CD14-positive monocyte (primary cell): ENCODE data around the gene PARP15. TPM values are rescaled to one million over a fixed set of nuclear protein-coding genes. Genes with fewer than 3 reads are reported as not detected.
"Not testable (repeated sequence)": the region's sequence is repeated elsewhere in the genome, so short reads cannot be mapped to it uniquely, and the experiment has no call there.

Source experiments
- DNase-seq, 3 donors: peaks; one replicate each; pipeline ENCODE4 v3.0.0-alpha.2; 2011 to 2022
- H2AFZ ChIP-seq: 2 replicates; pipeline ENCODE4 v1.6.0; 2012; ENCODE audit warnings: mild to moderate bottlenecking, low read depth, low read length, inconsistent platforms; ENCODE audit not compliant: insufficient read depth, poor library complexity, severe bottlenecking
- H3K27ac ChIP-seq, 2 donors: 1 replicate in 1 of 2; 2 replicates in 1 of 2; pipeline ENCODE4 v1.5.1; 2012 to 2013; ENCODE audit warnings: low read length in 2 of 2, control low read depth in 1 of 2, inconsistent platforms in 1 of 2, low read depth in 1 of 2, mild to moderate bottlenecking in 1 of 2
- H3K27me3 ChIP-seq, 2 donors: one replicate each; pipeline versions ENCODE4 v1.6.0 to v1.6.1; 2011 to 2013; ENCODE audit warnings: low read length in 2 of 2; ENCODE audit not compliant: control insufficient read depth in 2 of 2, insufficient read depth in 2 of 2
- H3K36me3 ChIP-seq, 2 donors: replicated peaks in 1 of 2; 1 replicate in 1 of 2; 2 replicates in 1 of 2; pipeline versions ENCODE4 v1.5.1 to v1.6.1; 2012 to 2013; ENCODE audit warnings: low read length in 2 of 2, control low read depth in 1 of 2, inconsistent platforms in 1 of 2, mild to moderate bottlenecking in 1 of 2; ENCODE audit not compliant: insufficient read depth in 2 of 2, control insufficient read depth in 1 of 2
- H3K4me1 ChIP-seq, 2 donors: 1 replicate in 1 of 2; 2 replicates in 1 of 2; pipeline versions ENCODE4 v1.5.1 to v1.6.1; 2012 to 2013; ENCODE audit warnings: low read length in 2 of 2, control low read depth in 1 of 2, inconsistent platforms in 1 of 2, mild to moderate bottlenecking in 1 of 2, moderate library complexity in 1 of 2; ENCODE audit not compliant: insufficient read depth in 2 of 2, control insufficient read depth in 1 of 2
- H3K4me2 ChIP-seq: replicated peaks from 2 replicates; pipeline ENCODE3; 2012; ENCODE audit warnings: low read length, moderate library complexity, mild to moderate bottlenecking; ENCODE audit not compliant: poor library complexity, severe bottlenecking; ENCODE audit errors: extremely low read depth
- H3K4me3 ChIP-seq, 3 experiments: fragments of 200-600 bp in 1 of 3; sonication (generic) in 1 of 3; replicated peaks in 1 of 3; 1 replicate in 2 of 3; 2 replicates in 1 of 3; pipeline ENCODE4 v1.5.1; 2011 to 2013; ENCODE audit warnings: low read length in 3 of 3, mild to moderate bottlenecking in 3 of 3, control low read depth in 2 of 3, low read depth in 2 of 3, inconsistent platforms in 1 of 3, moderate library complexity in 1 of 3
- H3K79me2 ChIP-seq: 2 replicates; pipeline ENCODE4 v1.6.0; 2012; ENCODE audit warnings: mild to moderate bottlenecking, control low read depth, inconsistent platforms, low read length, moderate library complexity; ENCODE audit not compliant: insufficient read depth
- H3K9ac ChIP-seq: 2 replicates; pipeline ENCODE4 v1.6.0; 2017; ENCODE audit warnings: low read length, mild to moderate bottlenecking; ENCODE audit not compliant: insufficient read depth, poor library complexity, severe bottlenecking
- H3K9me3 ChIP-seq, 2 donors: replicated peaks in 1 of 2; 1 replicate in 1 of 2; 2 replicates in 1 of 2; pipeline versions ENCODE4 v1.5.1 to v1.6.1; 2012 to 2013; ENCODE audit warnings: low read length in 2 of 2, control low read depth in 1 of 2; ENCODE audit not compliant: control insufficient read depth in 1 of 2, insufficient read depth in 1 of 2
- H4K20me1 ChIP-seq: 2 replicates; pipeline ENCODE4 v1.6.0; 2012; ENCODE audit warnings: mild to moderate bottlenecking, low read length, control low read depth, moderate library complexity; ENCODE audit not compliant: insufficient read depth
- H3K27ac Mint-ChIP-seq, 7 donors: one replicate each; pipeline ENCODE4 v1.8.0; 2020; ENCODE audit warnings: mild to moderate bottlenecking in 7 of 7, mixed read lengths in 7 of 7, moderate library complexity in 6 of 7, inconsistent platforms in 2 of 7
- H3K27me3 Mint-ChIP-seq, 3 donors: one replicate each; pipeline ENCODE4 v1.8.0; 2021 to 2022; ENCODE audit warnings: low read depth in 3 of 3, mild to moderate bottlenecking in 3 of 3, mixed read lengths in 3 of 3, moderate library complexity in 3 of 3, inconsistent platforms in 1 of 3
- H3K36me3 Mint-ChIP-seq, 2 donors: one replicate each; pipeline ENCODE4 v1.8.0; 2020; ENCODE audit warnings: mixed read lengths in 2 of 2, inconsistent platforms in 1 of 2, mild to moderate bottlenecking in 1 of 2
- H3K4me1 Mint-ChIP-seq: one replicate; pipeline ENCODE4 v1.8.0; 2020; ENCODE audit warnings: mild to moderate bottlenecking, mixed read lengths
- H3K4me3 Mint-ChIP-seq, 2 donors: one replicate each; pipeline ENCODE4 v1.8.0; 2020; ENCODE audit warnings: mild to moderate bottlenecking in 2 of 2, mixed read lengths in 2 of 2, moderate library complexity in 1 of 2
- H3K9me3 Mint-ChIP-seq, 7 donors: one replicate each; pipeline ENCODE4 v1.8.0; 2020 to 2022; ENCODE audit warnings: mixed read lengths in 7 of 7, mild to moderate bottlenecking in 6 of 7, moderate library complexity in 6 of 7, inconsistent platforms in 2 of 7
- CTCF ChIP-seq: fragments of 200-600 bp; IDR thresholded peaks from one replicate; pipeline ENCODE4 v1.8.0; 2022; ENCODE audit warnings: antibody characterized with exemption, mild to moderate bottlenecking
- WGBS: methylation state at CpG from one replicate; pipeline ENCODE4 v1.1.5; 2013; ENCODE audit warnings: missing lambda C conversion rate; ENCODE audit not compliant: insufficient coverage; 5-methylcytosine and 5-hydroxymethylcytosine counted together
- intact Hi-C, 2 donors: fragments of 100-400 bp; cut with micrococcal nuclease; formaldehyde crosslinking; loops; one replicate each; pipeline versions ENCODE4 v1.15.0 to v1.15.1; 2023
- polyA plus RNA-seq, 3 donors: library from polyadenylated mRNA; depleted of rRNA in 1 of 3; unstranded in 2 of 3; stranded (reverse) in 1 of 3; fragments of 300-500 nt in 2 of 3; fragments of >200 nt in 1 of 3; fragmentation: Illumina TruSeq in 2 of 3; gene quantifications; 1 replicate in 2 of 3; 2 replicates in 1 of 3; pipeline ENCODE4 v1.2.3, GENCODE V29; 2012 to 2021

Gene PARP15
- polyA plus RNA-seq, 3 donors: 0.23 to 4.4 (median 0.28) TPM

- H3K4me2 ChIP-seq, H3K4me1 ChIP-seq, H3K79me2 ChIP-seq, H4K20me1 ChIP-seq, H3K27me3 Mint-ChIP-seq, H3K9me3 Mint-ChIP-seq, H3K27ac ChIP-seq, H3K36me3 Mint-ChIP-seq, H3K9ac ChIP-seq, H3K9me3 ChIP-seq, H3K36me3 ChIP-seq, H3K27me3 ChIP-seq, H3K4me3 Mint-ChIP-seq, DNase-seq, H3K4me1 Mint-ChIP-seq, H3K4me3 ChIP-seq, H3K27ac Mint-ChIP-seq, H2AFZ ChIP-seq: not testable (repeated sequence)
- 86% methylated on average over 5 of the region's 6 CpGs for WGBS
- intact Hi-C loops: loop anchor here in 1 of 2 donors (5.0 kb wide), 1 partner anchor 670 kb away; no protein-coding TSS in a partner anchor
Observed at GRCh38 chr3:122651962-122652361, 74.5 kb downstream of the PARP15 start.

- H3K36me3 ChIP-seq, H3K4me3 Mint-ChIP-seq, H3K27ac Mint-ChIP-seq, H3K27ac ChIP-seq, H3K4me2 ChIP-seq, intact Hi-C loops, H2AFZ ChIP-seq, H3K4me1 Mint-ChIP-seq, H3K4me3 ChIP-seq, H3K9ac ChIP-seq, H3K4me1 ChIP-seq, H3K27me3 ChIP-seq, H3K27me3 Mint-ChIP-seq, H4K20me1 ChIP-seq, H3K79me2 ChIP-seq, H3K36me3 Mint-ChIP-seq, DNase-seq: not testable (repeated sequence)
- peaks cover 8 to 18% (median 14%) of the 10 kb centered on the region in 7 donors for H3K9me3 Mint-ChIP-seq
- WGBS: no CpG with 5 or more reads among the region's 4 CpGs
- H3K9me3 ChIP-seq: peaks cover 6 to 15% of the 10 kb centered on the region in 2 donors
Observed at GRCh38 chr3:122658336-122658735, 80.9 kb downstream of the PARP15 start.

GRCh38 chr3:122660297-122660974 lies 83.0 kb downstream of the PARP15 start:
- no peak overlapping the region for H3K9ac ChIP-seq
- H3K4me1 Mint-ChIP-seq: peaks cover 5% of the 10 kb centered on the region
- no peak for TF ChIP-seq CTCF
- H3K9me3 ChIP-seq: peaks cover 6 to 15% of the 10 kb centered on the region in 2 donors
- peaks cover 0 to 4% (median 2%) of the 10 kb centered on the region in 3 donors for H3K27me3 Mint-ChIP-seq
- no peaks in the 10 kb centered on the region for H3K27me3 ChIP-seq
- H3K27ac Mint-ChIP-seq: no peak overlapping the region
- no peak overlapping the region for H3K27ac ChIP-seq
- H3K4me3 ChIP-seq: no peak overlapping the region
- DNase-seq: no peak
- intact Hi-C loops: no loop called here
- no peak overlapping the region for H3K4me3 Mint-ChIP-seq
- H4K20me1 ChIP-seq: no peaks in the 10 kb centered on the region
- no peak overlapping the region for H2AFZ ChIP-seq
- H3K4me2 ChIP-seq: no peak overlapping the region
- no peaks in the 10 kb centered on the region for H3K4me1 ChIP-seq
- H3K36me3 ChIP-seq: no peaks in the 10 kb centered on the region
- H3K79me2 ChIP-seq: no peaks in the 10 kb centered on the region
- H3K36me3 Mint-ChIP-seq: no peaks in the 10 kb centered on the region
- WGBS: 96% methylated on average over 4 of the region's 14 CpGs
- H3K9me3 Mint-ChIP-seq: peaks cover 8 to 18% (median 14%) of the 10 kb centered on the region in 7 donors
